WTC11 (cell line): ENCODE data around the gene STPG4. TPM values are rescaled to one million over a fixed set of nuclear protein-coding genes. Genes with fewer than 3 reads are reported as not detected.
"Not testable (repeated sequence)": the region's sequence is repeated elsewhere in the genome, so short reads cannot be mapped to it uniquely, and the experiment has no call there.

Experiments used
- ATAC-seq: fragments of 200-7000 bp; cut with Tn5 transposase; 2 replicates; pipeline ENCODE4 v1.10.0; 2021; ENCODE audit warnings: mild to moderate bottlenecking, moderate library complexity
- CTCF ChIA-PET: fragments of 300-600 bp; sonication (Branson Sonifier 250); formaldehyde crosslinking; loops from one replicate; lab custom pipeline; 2021; ENCODE audit warnings: antibody characterized with exemption; lab: Charles Lee
- POLR2A ChIA-PET: fragments of 350-600 bp; sonication (Branson Sonifier 250); formaldehyde crosslinking; loops from one replicate; lab custom pipeline; 2021; ENCODE audit warnings: antibody characterized with exemption; lab: Charles Lee
- DNase-seq: peaks from one replicate; pipeline ENCODE4 v3.0.0; 2021; ENCODE audit warnings: low spot score
- H3K27ac Mint-ChIP-seq: 2 replicates; pipeline ENCODE4 v1.8.0; 2021; ENCODE audit warnings: mixed read lengths
- H3K27me3 Mint-ChIP-seq: 2 replicates; pipeline ENCODE4 v1.8.0; 2021; ENCODE audit warnings: low read depth, mild to moderate bottlenecking, moderate library complexity, mixed read lengths
- H3K36me3 Mint-ChIP-seq: 2 replicates; pipeline ENCODE4 v1.8.0; 2021; ENCODE audit warnings: mixed read lengths
- H3K4me1 Mint-ChIP-seq: 2 replicates; pipeline ENCODE4 v1.8.0; 2022; ENCODE audit warnings: mixed read lengths
- H3K4me3 Mint-ChIP-seq: 2 replicates; pipeline ENCODE4 v1.8.0; 2021; ENCODE audit warnings: mild to moderate bottlenecking, moderate library complexity, mixed read lengths
- H3K9me3 Mint-ChIP-seq: 2 replicates; pipeline ENCODE4 v1.8.0; 2021; ENCODE audit warnings: mixed read lengths
- ATF3 ChIP-seq: sonication (generic); formaldehyde crosslinking; conservative IDR thresholded peaks from 2 replicates; pipeline ENCODE4 v1.8.1; 2022; ENCODE audit warnings: mild to moderate bottlenecking, missing genetic modification reagents
- ETV6 ChIP-seq: sonication (generic); formaldehyde crosslinking; IDR thresholded peaks from 2 replicates; pipeline ENCODE4 v1.8.1; 2022; ENCODE audit warnings: mild to moderate bottlenecking, missing genetic modification reagents
- FOXJ3 ChIP-seq: sonication (generic); formaldehyde crosslinking; IDR thresholded peaks from 2 replicates; pipeline ENCODE4 v1.9.0; 2021; ENCODE audit warnings: missing genetic modification reagents, mild to moderate bottlenecking, borderline replicate concordance
- NFATC4 ChIP-seq: fragments of 250-450 bp; sonication (Bioruptor Pico); IDR thresholded peaks from 2 replicates; pipeline ENCODE4 v1.9.0; 2021; ENCODE audit warnings: mild to moderate bottlenecking
- NFYB ChIP-seq: sonication (generic); formaldehyde crosslinking; conservative IDR thresholded peaks from 2 replicates; pipeline ENCODE4 v1.8.0; 2022; ENCODE audit warnings: low read depth, missing genetic modification reagents
- OVOL2 ChIP-seq: fragments of 250-450 bp; sonication (Bioruptor Pico); IDR thresholded peaks from 2 replicates; pipeline ENCODE4 v1.9.0; 2021; ENCODE audit warnings: mild to moderate bottlenecking, borderline replicate concordance
- TEAD4 ChIP-seq: sonication (generic); formaldehyde crosslinking; IDR thresholded peaks from 2 replicates; pipeline ENCODE4 v1.8.0; 2022; ENCODE audit warnings: mild to moderate bottlenecking, missing genetic modification reagents
- USF2 ChIP-seq: sonication (generic); formaldehyde crosslinking; IDR thresholded peaks from 2 replicates; pipeline ENCODE4 v1.8.1; 2023; ENCODE audit warnings: mild to moderate bottlenecking, missing genetic modification reagents, moderate library complexity
- ZNF121 ChIP-seq: sonication (generic); formaldehyde crosslinking; IDR thresholded peaks from 2 replicates; pipeline ENCODE4 v1.8.0; 2023; ENCODE audit warnings: missing genetic modification reagents
- ZNF232 ChIP-seq: sonication (generic); formaldehyde crosslinking; IDR thresholded peaks from 2 replicates; pipeline ENCODE4 v1.8.0; 2022; ENCODE audit warnings: mild to moderate bottlenecking, missing genetic modification reagents
- ZNF423 ChIP-seq: fragments of 250-450 bp; sonication (Bioruptor Pico); IDR thresholded peaks from 2 replicates; pipeline ENCODE4 v2.1.2; 2022; ENCODE audit warnings: mild to moderate bottlenecking, moderate library complexity
- ZNF425 ChIP-seq: fragments of 250-450 bp; sonication (Bioruptor Pico); conservative IDR thresholded peaks from 2 replicates; pipeline ENCODE4 v1.9.0; 2021; ENCODE audit warnings: mild to moderate bottlenecking
- ZNF512 ChIP-seq: sonication (generic); formaldehyde crosslinking; IDR thresholded peaks from 2 replicates; pipeline ENCODE4 v1.8.1; 2022; ENCODE audit warnings: missing genetic modification reagents, borderline replicate concordance
- ZNF671 ChIP-seq: fragments of 250-450 bp; sonication (Bioruptor Pico); IDR thresholded peaks from 2 replicates; pipeline ENCODE4 v1.8.0; 2021; ENCODE audit warnings: mild to moderate bottlenecking
- total RNA-seq: library from RNA; stranded (reverse); gene quantifications from 3 replicates; pipeline ENCODE4 v1.2.3, GENCODE V29; 2021
- TF ChIP-seq, protein P1 (sequence below): sonication (generic); formaldehyde crosslinking; IDR thresholded peaks from 2 replicates; pipeline ENCODE4 v1.8.0; 2022; ENCODE audit warnings: mild to moderate bottlenecking, missing genetic modification reagents
- TF ChIP-seq, protein P2 (sequence below): fragments of 250-450 bp; sonication (Bioruptor Pico); IDR thresholded peaks from 2 replicates; pipeline ENCODE4 v1.8.0; 2021; ENCODE audit warnings: mild to moderate bottlenecking
- TF ChIP-seq, protein P3 (sequence below): sonication (generic); formaldehyde crosslinking; IDR thresholded peaks from 2 replicates; pipeline ENCODE4 v1.8.1; 2022; ENCODE audit warnings: mild to moderate bottlenecking, moderate library complexity, missing genetic modification reagents

The STPG4 gene
- total RNA-seq, 1 experiment from 2014 or later = not detected

DNA sequence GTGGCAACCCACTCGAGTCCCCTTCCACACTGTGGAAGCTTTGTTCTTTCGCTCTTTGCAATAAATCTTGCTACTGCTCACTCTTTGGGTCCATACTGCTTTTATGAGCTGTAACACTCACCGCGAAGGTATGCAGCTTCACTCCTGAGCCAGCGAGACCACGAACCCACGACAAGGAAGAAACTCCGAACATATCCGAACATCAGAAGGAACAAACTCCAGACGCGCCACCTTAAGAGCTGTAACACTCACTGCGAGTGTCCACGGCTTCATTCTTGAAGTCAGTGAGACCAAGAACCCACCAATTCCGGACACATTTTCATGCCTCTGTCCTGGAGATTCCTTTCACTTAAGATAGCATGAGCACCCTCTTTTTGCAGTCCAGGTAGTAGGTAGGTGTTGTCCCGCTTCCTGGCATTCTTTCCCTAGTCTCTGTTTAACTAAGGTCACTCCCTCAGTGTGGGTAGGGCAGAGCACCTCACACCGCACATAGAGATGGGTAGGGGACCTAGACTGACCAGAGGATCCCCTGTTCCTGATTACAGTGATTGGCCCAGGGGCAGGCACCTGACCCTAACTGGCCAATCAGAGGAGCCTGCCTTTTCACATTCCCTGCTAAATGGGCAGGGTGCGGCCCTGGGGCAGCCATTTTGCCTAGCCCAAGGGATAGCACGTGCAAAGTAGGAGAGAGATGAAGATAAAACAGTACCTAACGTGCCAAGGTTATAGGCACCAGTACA, 46.7 kb downstream of the STPG4 start:
- H3K4me3 Mint-ChIP-seq, H3K27me3 Mint-ChIP-seq, H3K4me1 Mint-ChIP-seq, H3K27ac Mint-ChIP-seq, DNase-seq, POLR2A ChIA-PET, ATAC-seq, H3K36me3 Mint-ChIP-seq, CTCF ChIA-PET: not testable (repeated sequence)
- TF ChIP-seq NFYB (CRISPR knock-in tag) (peak; percentile 77), USF2 (peak; percentile 69)
- TF ChIP-seq, protein P1, sequence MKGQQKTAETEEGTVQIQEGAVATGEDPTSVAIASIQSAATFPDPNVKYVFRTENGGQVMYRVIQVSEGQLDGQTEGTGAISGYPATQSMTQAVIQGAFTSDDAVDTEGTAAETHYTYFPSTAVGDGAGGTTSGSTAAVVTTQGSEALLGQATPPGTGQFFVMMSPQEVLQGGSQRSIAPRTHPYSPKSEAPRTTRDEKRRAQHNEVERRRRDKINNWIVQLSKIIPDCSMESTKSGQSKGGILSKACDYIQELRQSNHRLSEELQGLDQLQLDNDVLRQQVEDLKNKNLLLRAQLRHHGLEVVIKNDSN (CRISPR knock-in tag) = peak; percentile 41; the same call in 1 of the 2 replicates
- peaks cover 12% of the 10 kb centered on the region for H3K9me3 Mint-ChIP-seq

DNA sequence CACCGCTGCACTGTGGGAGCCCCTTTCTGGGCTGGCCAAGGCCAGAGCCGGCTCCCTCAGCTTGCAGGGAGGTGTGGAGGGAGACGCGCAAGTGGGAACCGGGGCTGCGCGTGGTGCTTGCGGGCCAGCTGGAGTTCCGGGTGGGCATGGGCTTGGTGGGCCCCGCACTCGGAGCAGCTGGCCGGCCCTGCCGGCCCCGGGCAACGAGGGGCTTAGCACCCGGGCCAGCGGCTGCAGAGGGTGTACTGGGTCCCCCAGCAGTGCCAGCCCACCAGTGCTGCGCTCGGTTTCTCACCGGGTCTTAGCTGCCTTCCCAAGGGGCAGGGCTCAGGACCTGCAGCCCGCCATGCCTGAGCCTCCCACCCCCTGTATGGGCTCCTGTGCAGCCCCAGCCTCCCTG, 47.9 kb downstream of the STPG4 start:
- CTCF ChIA-PET, H3K4me3 Mint-ChIP-seq, H3K27ac Mint-ChIP-seq, H3K36me3 Mint-ChIP-seq, H3K27me3 Mint-ChIP-seq, ATAC-seq, DNase-seq: not testable (repeated sequence)
- peaks cover 11% of the 10 kb centered on the region for H3K4me1 Mint-ChIP-seq
- POLR2A ChIA-PET = interaction anchor here (0.6 kb wide), 1 partner anchor 271 kb away, joined by 5 read pairs; no protein-coding TSS in a partner anchor
- peaks cover 12% of the 10 kb centered on the region for H3K9me3 Mint-ChIP-seq

- CTCF ChIA-PET, DNase-seq, H3K36me3 Mint-ChIP-seq, H3K27ac Mint-ChIP-seq, ATAC-seq, H3K27me3 Mint-ChIP-seq, POLR2A ChIA-PET, H3K4me3 Mint-ChIP-seq: not testable (repeated sequence)
- Mint-ChIP-seq H3K9me3 (peaks cover 12% of the 10 kb centered on the region), H3K4me1 (peaks cover 19% of the 10 kb centered on the region)
These were observed 48.9 kb downstream of the STPG4 start for GRCh38 chr2:47106231-47106630.

DNA sequence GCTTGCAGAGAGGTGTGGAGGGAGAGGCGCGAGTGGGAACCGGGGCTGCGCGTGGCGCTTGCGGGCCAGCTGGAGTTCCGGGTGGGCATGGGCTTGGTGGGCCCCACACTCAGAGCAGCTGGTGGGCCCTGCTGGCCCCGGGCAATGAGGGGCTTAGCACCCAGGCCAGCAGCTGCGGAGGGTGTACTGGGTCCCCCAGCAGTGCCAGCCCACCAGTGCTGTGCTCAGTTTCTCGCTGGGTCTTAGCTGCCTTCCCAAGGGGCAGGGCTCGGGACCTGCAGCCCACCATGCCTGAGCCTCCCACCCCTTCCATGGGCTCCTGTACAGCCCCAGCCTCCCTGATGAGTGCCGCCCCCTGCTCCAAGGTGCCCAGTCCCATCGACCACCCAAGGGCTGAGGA, 55.4 kb downstream of the STPG4 start:
- ATAC-seq, H3K27ac Mint-ChIP-seq, H3K4me3 Mint-ChIP-seq, H3K27me3 Mint-ChIP-seq, CTCF ChIA-PET, DNase-seq, H3K9me3 Mint-ChIP-seq, H3K36me3 Mint-ChIP-seq, POLR2A ChIA-PET: not testable (repeated sequence)
- H3K4me1 Mint-ChIP-seq = peaks cover 15% of the 10 kb centered on the region

- DNase-seq (no peak), ATAC-seq (no peak)
- no peak overlapping the region for H3K4me3 Mint-ChIP-seq
- ChIA-PET POLR2A (no interaction called here), CTCF (interaction anchor here (0.9 kb wide), 1 partner anchor 11 kb away, joined by 3 read pairs; no protein-coding TSS in a partner anchor)
- H3K27ac Mint-ChIP-seq = no peak overlapping the region
- no peaks in the 10 kb centered on the region for H3K36me3 Mint-ChIP-seq
- peaks cover 15% of the 10 kb centered on the region for H3K4me1 Mint-ChIP-seq
- peaks cover 3% of the 10 kb centered on the region; the same call in 1 of the 2 replicates for H3K9me3 Mint-ChIP-seq
- no peak for TF ChIP-seq ZNF512
- no peak for TF ChIP-seq ZNF423
- TF ChIP-seq, protein P2, sequence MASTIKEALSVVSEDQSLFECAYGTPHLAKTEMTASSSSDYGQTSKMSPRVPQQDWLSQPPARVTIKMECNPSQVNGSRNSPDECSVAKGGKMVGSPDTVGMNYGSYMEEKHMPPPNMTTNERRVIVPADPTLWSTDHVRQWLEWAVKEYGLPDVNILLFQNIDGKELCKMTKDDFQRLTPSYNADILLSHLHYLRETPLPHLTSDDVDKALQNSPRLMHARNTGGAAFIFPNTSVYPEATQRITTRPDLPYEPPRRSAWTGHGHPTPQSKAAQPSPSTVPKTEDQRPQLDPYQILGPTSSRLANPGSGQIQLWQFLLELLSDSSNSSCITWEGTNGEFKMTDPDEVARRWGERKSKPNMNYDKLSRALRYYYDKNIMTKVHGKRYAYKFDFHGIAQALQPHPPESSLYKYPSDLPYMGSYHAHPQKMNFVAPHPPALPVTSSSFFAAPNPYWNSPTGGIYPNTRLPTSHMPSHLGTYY (CRISPR knock-in tag) = no peak
- TF ChIP-seq ZNF425 = no peak
- no peak for TF ChIP-seq FOXJ3
- TF ChIP-seq ZNF232 (CRISPR knock-in tag) = no peak
- TF ChIP-seq NFATC4 (CRISPR knock-in tag) = no peak
- TF ChIP-seq OVOL2 (CRISPR knock-in tag) = no peak
- TF ChIP-seq ZNF121 (CRISPR knock-in tag) = no peak
- no peak for TF ChIP-seq ZNF671
- TF ChIP-seq, protein P3, sequence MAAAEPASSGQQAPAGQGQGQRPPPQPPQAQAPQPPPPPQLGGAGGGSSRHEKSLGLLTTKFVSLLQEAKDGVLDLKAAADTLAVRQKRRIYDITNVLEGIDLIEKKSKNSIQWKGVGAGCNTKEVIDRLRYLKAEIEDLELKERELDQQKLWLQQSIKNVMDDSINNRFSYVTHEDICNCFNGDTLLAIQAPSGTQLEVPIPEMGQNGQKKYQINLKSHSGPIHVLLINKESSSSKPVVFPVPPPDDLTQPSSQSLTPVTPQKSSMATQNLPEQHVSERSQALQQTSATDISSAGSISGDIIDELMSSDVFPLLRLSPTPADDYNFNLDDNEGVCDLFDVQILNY (CRISPR knock-in tag) = no peak
- TF ChIP-seq ATF3 (CRISPR knock-in tag) = no peak
- no peak for TF ChIP-seq TEAD4 (CRISPR knock-in tag)
- TF ChIP-seq ETV6 (CRISPR knock-in tag) = no peak
- TF ChIP-seq, all 79 proteins: peak for 0
- H3K27me3 Mint-ChIP-seq = no peaks in the 10 kb centered on the region
These were observed 56.2 kb downstream of the STPG4 start for GRCh38 chr2:47098953-47099352.
